K562 (cell line): ENCODE data around the gene TUBB2A. TPM values are rescaled to one million over a fixed set of nuclear protein-coding genes. Genes with fewer than 3 reads are reported as not detected.

ENCODE experiments used
- ATAC-seq: fragments of 200-7000 bp; cut with Tn5 transposase; 3 replicates; pipeline ENCODE4 v1.9.1; 2020; ENCODE audit warnings: moderate library complexity
- BruUV-seq: library from RNA; stranded (reverse); fragments of 400-500 nt; replicated peaks from 2 replicates; lab custom pipeline; 2021; lab: Mats Ljungman, UMichigan
- CTCF ChIA-PET: fragments of 300-600 bp; formaldehyde crosslinking; extraction: SDS; loops from one replicate; lab custom pipeline; 2021; ENCODE audit warnings: low intra/inter-chr PET ratio; lab: Yijun Ruan, JAX
- POLR2A ChIA-PET: fragments of 300-600, 350-650 bp; sonication (Branson Sonifier 250); formaldehyde crosslinking; extraction: SDS; loops from one replicate; lab custom pipeline; 2021; ENCODE audit warnings: antibody characterized with exemption, inconsistent platforms; lab: Yijun Ruan, JAX
- DNase-seq, 4 experiments: peaks; one replicate each; pipeline versions ENCODE4 v3.0.0 to v3.0.0-alpha.2; 2011 to 2018; ENCODE audit warnings: low spot score in 3 of 4, mixed read lengths in 3 of 4; ENCODE audit errors: extremely low read depth in 1 of 4
- FAIRE-seq: peaks from 2 replicates; lab custom pipeline; 2011; peaks lifted over from hg19 to GRCh38; lab: Jason Lieb, UNC
- H2AFZ ChIP-seq: 2 replicates; pipeline ENCODE4 v1.6.0; 2011; ENCODE audit warnings: low read depth, low read length, control low read depth, inconsistent platforms
- H3K27ac ChIP-seq: fragments of 200-600 bp; 3 replicates; pipeline ENCODE4 v1.8.0; 2011; ENCODE audit warnings: low read depth, mild to moderate bottlenecking, control low read depth, inconsistent platforms, low read length, moderate library complexity, mixed read lengths; ENCODE audit errors: extremely low read depth
- H3K27me3 ChIP-seq, 2 experiments: fragments of 300-600 bp in 1 of 2; 2 replicates in 1 of 2; 3 replicates in 1 of 2; pipeline versions ENCODE4 v1.6.0 to v1.8.0; 2011; ENCODE audit warnings: inconsistent platforms in 2 of 2, low read length in 2 of 2, mild to moderate bottlenecking in 1 of 2, mixed read lengths in 1 of 2, moderate library complexity in 1 of 2; ENCODE audit not compliant: control insufficient read depth in 2 of 2, insufficient read depth in 2 of 2
- H3K36me3 ChIP-seq: fragments of 300-600 bp; 3 replicates; pipeline ENCODE4 v1.8.0; 2011; ENCODE audit warnings: mild to moderate bottlenecking, low read length, inconsistent platforms; ENCODE audit not compliant: control insufficient read depth, insufficient read depth
- H3K4me1 ChIP-seq, 2 experiments: fragments of 200-600 bp in 1 of 2; replicated peaks in 1 of 2; 2 replicates in 1 of 2; 3 replicates in 1 of 2; pipeline versions ENCODE4 v1.5.1 to v1.8.0; 2011; ENCODE audit warnings: inconsistent platforms in 2 of 2, low read length in 2 of 2, mild to moderate bottlenecking in 1 of 2, mixed read lengths in 1 of 2, moderate library complexity in 1 of 2; ENCODE audit not compliant: control insufficient read depth in 2 of 2, insufficient read depth in 2 of 2
- H3K4me2 ChIP-seq: 2 replicates; pipeline ENCODE4 v1.6.1; 2011; ENCODE audit warnings: low read length, control low read depth, inconsistent platforms, mixed read lengths; ENCODE audit not compliant: insufficient read depth
- H3K4me3 ChIP-seq: fragments of 200-600 bp; sonication (generic), shearing (Covaris generic); 2 replicates; pipeline ENCODE4 v1.5.1; 2016; ENCODE audit warnings: control low read depth, inconsistent platforms
- H3K79me2 ChIP-seq: fragments of 200-600 bp; 3 replicates; pipeline ENCODE4 v1.8.0; 2011; ENCODE audit warnings: low read length, inconsistent platforms; ENCODE audit not compliant: control insufficient read depth, insufficient read depth
- H3K9ac ChIP-seq, 2 experiments: 2 replicates each; pipeline versions ENCODE4 v1.6.0 to v1.6.1; 2011; ENCODE audit warnings: low read depth in 2 of 2, low read length in 2 of 2, control low read depth in 1 of 2, inconsistent platforms in 1 of 2, mild to moderate bottlenecking in 1 of 2, mixed read lengths in 1 of 2; ENCODE audit not compliant: insufficient read depth in 1 of 2
- H3K9me1 ChIP-seq: one replicate; pipeline ENCODE4 v1.6.0; 2011; ENCODE audit warnings: inconsistent platforms, mild to moderate bottlenecking, low read length, moderate library complexity; ENCODE audit not compliant: control insufficient read depth, insufficient read depth
- H3K9me3 ChIP-seq: replicated peaks from 2 replicates; pipeline ENCODE4 v1.5.1; 2011; ENCODE audit warnings: low read depth, low read length, inconsistent platforms; ENCODE audit not compliant: control insufficient read depth, insufficient read depth
- H4K20me1 ChIP-seq: replicated peaks from 2 replicates; pipeline ENCODE4 v1.6.1; 2011; ENCODE audit warnings: low read length, inconsistent platforms, mixed read lengths; ENCODE audit not compliant: control insufficient read depth, insufficient read depth
- CTBP1 ChIP-seq: fragments of 450-650 bp; IDR thresholded peaks from 2 replicates; pipeline ENCODE4 v1.6.1; 2016; ENCODE audit warnings: borderline replicate concordance
- CTCF ChIP-seq, 3 experiments: IDR thresholded peaks in 2 of 3; conservative IDR thresholded peaks in 1 of 3; 2 replicates each; pipeline ENCODE4 v1.5.1; 2011 to 2012; ENCODE audit warnings: low read length in 3 of 3, mild to moderate bottlenecking in 3 of 3, control low read depth in 2 of 3, improper control_type of control experiment in 1 of 3, inconsistent platforms in 1 of 3, low read depth in 1 of 3, mixed read lengths in 1 of 3, moderate library complexity in 1 of 3; ENCODE audit not compliant: insufficient read depth in 2 of 3
- DIDO1 ChIP-seq: fragments of 450-650 bp; IDR thresholded peaks from 2 replicates; pipeline ENCODE4 v1.6.1; 2016; ENCODE audit warnings: low read depth, missing biosample characterization, missing genetic modification characterization
- FOXA1 ChIP-seq: fragments of 450-650 bp; IDR thresholded peaks from 2 replicates; pipeline ENCODE4 v1.6.1; 2016; ENCODE audit warnings: mild to moderate bottlenecking, borderline replicate concordance
- GATA2 ChIP-seq: sonication (generic); formaldehyde crosslinking; IDR thresholded peaks from 2 replicates; pipeline ENCODE4 v1.4.0; 2020; ENCODE audit warnings: mild to moderate bottlenecking, missing genetic modification reagents
- RAD21 ChIP-seq, 2 experiments: fragments of 250-450 bp in 1 of 2; fragments of 450-650 bp in 1 of 2; sonication (Bioruptor Pico) in 1 of 2; formaldehyde crosslinking in 1 of 2; IDR thresholded peaks in 1 of 2; conservative IDR thresholded peaks in 1 of 2; 2 replicates each; pipeline versions ENCODE4 v1.4.0 to v1.8.0; 2020 to 2022; ENCODE audit warnings: mild to moderate bottlenecking in 2 of 2, moderate library complexity in 1 of 2
- SIX5 ChIP-seq, 2 experiments: IDR thresholded peaks; 2 replicates each; pipeline ENCODE4 v1.6.1; 2011; ENCODE audit warnings: low read length in 2 of 2, borderline replicate concordance in 1 of 2, low read depth in 1 of 2, mild to moderate bottlenecking in 1 of 2, moderate library complexity in 1 of 2; ENCODE audit not compliant: insufficient read depth in 1 of 2
- SMAD1 ChIP-seq: fragments of 150-350 bp; IDR thresholded peaks from 2 replicates; pipeline ENCODE4 v1.6.1; 2014; ENCODE audit warnings: low read length, low read depth; ENCODE audit not compliant: partially characterized antibody
- THRAP3 ChIP-seq: fragments of 450-650 bp; IDR thresholded peaks from 2 replicates; pipeline ENCODE4 v1.6.1; 2016; ENCODE audit warnings: mild to moderate bottlenecking, inconsistent platforms, borderline replicate concordance
- YY1 ChIP-seq, 3 experiments: IDR thresholded peaks; 2 replicates each; pipeline ENCODE4 v1.6.1; 2011; ENCODE audit warnings: low read length in 2 of 3, mild to moderate bottlenecking in 2 of 3, moderate library complexity in 2 of 3, borderline replicate concordance in 1 of 3, control low read depth in 1 of 3, low read depth in 1 of 3; ENCODE audit not compliant: insufficient read depth in 3 of 3, insufficient replicate concordance in 2 of 3, control insufficient read depth in 1 of 3, insufficient read length in 1 of 3; ENCODE audit errors: extremely low read depth in 1 of 3
- WGBS: fragments of 100-300 bp; shearing (Covaris generic); methylation state at CpG from one replicate; pipeline ENCODE4 v1.1.6; 2016; ENCODE audit warnings: low coverage, mixed read lengths; ENCODE audit not compliant: insufficient coverage; ENCODE audit errors: missing lambda C conversion rate; 5-methylcytosine and 5-hydroxymethylcytosine counted together
- in situ Hi-C: fragments of 300-500 bp; cut with MboI; formaldehyde crosslinking; loops from 4 replicates; pipeline ENCODE4 v1.15.0; 2018; ENCODE audit warnings: inconsistent platforms, mixed read lengths
- intact Hi-C: fragments of 100-400 bp; cut with micrococcal nuclease; formaldehyde crosslinking; loops from 2 replicates; pipeline ENCODE4 v1.14.2; 2022
- polyA plus RNA-seq, 8 experiments: library from polyadenylated mRNA; depleted of rRNA in 4 of 8; stranded (reverse) in 5 of 8; unstranded in 3 of 8; fragments of >200 nt; fragmentation: Nextera tagmentation in 2 of 8; fragmentation: Illumina TruSeq in 1 of 8; extraction: Ambion mirVana in 2 of 8; extraction: Trizol in 1 of 8; gene quantifications; 2 replicates each; pipeline versions ENCODE4 v1.2.1 to v1.2.3, GENCODE V29; 2011 to 2014; ENCODE audit warnings: inconsistent platforms in 1 of 8, missing spikeins in 1 of 8
- total RNA-seq, 7 experiments: library from RNA; depleted of rRNA in 6 of 7; stranded (reverse); fragments of >200 nt in 6 of 7; fragmentation: Illumina TruSeq in 2 of 7; extraction: Trizol in 2 of 7; gene quantifications; 2 replicates each; pipeline versions ENCODE4 v1.2.1 to v1.2.3, GENCODE V29; 2011 to 2021; ENCODE audit warnings: low replicate concordance in 1 of 7

The TUBB2A gene
- total and polyA plus RNA-seq, 9 of the 15 experiments (the other 6 are each of a cell fraction or from before 2014, with no cell fraction given) = 3.6 to 92.1 (median 45.6) TPM

- peak in 2 of 4 experiments; percentile 43 to 47 for DNase-seq
- peak; percentile 79 for ATAC-seq
- Histone ChIP-seq H3K27ac (no peak overlapping the region), H3K4me1 (peaks cover 0 to 12% of the 10 kb centered on the region in 2 experiments; a peak in 2 of 5 replicates), H3K4me3 (no peak overlapping the region), H3K9me3 (no peaks in the 10 kb centered on the region), H3K9ac (peak overlapping the region in 1 of 2 experiments; percentile 75; a peak in 2 of 4 replicates), H2AFZ (no peak overlapping the region), H3K79me2 (no peaks in the 10 kb centered on the region), H3K36me3 (peaks cover 2% of the 10 kb centered on the region; the same call in 1 of the 3 replicates), H3K27me3 (no peaks in the 10 kb centered on the region), H3K4me2 (no peak overlapping the region), H3K9me1 (no peaks in the 10 kb centered on the region), H4K20me1 (no peaks in the 10 kb centered on the region)
- CTCF ChIA-PET = interaction anchor here (1.4 kb wide), 1 partner anchor 103 kb away, joined by 3 read pairs; no protein-coding TSS in a partner anchor
- WGBS = 48% methylated on average over 6 of the region's 6 CpGs
- no TSS peak for BruUV-seq
- POLR2A ChIA-PET = interaction anchor here (0.6 to 4.8 kb wide), 7 partner anchors 8 to 168 kb away, joined by 3 to 38 read pairs (median 4); partner anchors contain the start of genes BPHL and TUBB2A
- in situ Hi-C loops (no loop called here), intact Hi-C loops (no loop called here)
- no peak for FAIRE-seq
- TF ChIP-seq FOXA1 (no peak), GATA2 (CRISPR knock-in tag) (0 out of 2 replicates have a peak, but pooled peaks have one; percentile 41), YY1 (IDR thresholded peaks at IDR 0.05; ENCODE audit: borderline replicate concordance in 1 of 3, control insufficient read depth in 1 of 3, extremely low read depth in 1 of 3, insufficient read depth in 3 of 3, insufficient read length in 1 of 3, insufficient replicate concordance in 2 of 3, low read depth in 1 of 3, low read length in 2 of 3) (peak in 1 of 3 experiments; percentile 40), DIDO1 (tag) (no peak), SMAD1 (no peak), SIX5 (IDR thresholded peaks at IDR 0.05; ENCODE audit: borderline replicate concordance in 1 of 2, insufficient read depth in 1 of 2, low read depth in 1 of 2, low read length in 2 of 2) (no peak), CTCF (IDR thresholded peaks at IDR 0.05 in 2 of 3, conservative IDR thresholded peaks at IDR 0.05 in 1 of 3; ENCODE audit: insufficient read depth in 2 of 3, low read depth in 1 of 3, low read length in 3 of 3) (peak; percentile 44 to 56 (median 55)), CTBP1 (peak; percentile 11; the same call in 1 of the 2 replicates), RAD21 (CRISPR knock-in tag; conservative IDR thresholded peaks at IDR 0.05 in 1 of 2, IDR thresholded peaks at IDR 0.05 in 1 of 2) (peak; percentile 21 to 63; a peak in 3 of 4 replicates), THRAP3 (no peak)
Observed at GRCh38 chr6:3147914-3148757, 9.2 kb downstream of the TUBB2A start.
